Stimulated activated naive CD4-positive, alpha-beta T cell (primary cell): Measurements from ENCODE around the gene C4orf36.
A peak's percentile ranks its signal among the peaks of the same experiment; 100 is the strongest.

Experiments
- DNase-seq, 6 experiments: peaks; one replicate each; lab custom pipeline; 2025; lab: John Stamatoyannopoulos, UW

C4orf36 gene

GRCh38 chr4:86891762-86892635 lies at the start of gene C4orf36:
Gene C4orf36 (minus strand): TSS chr4:86892422. CDS start chr4:86891520, 902 bp downstream.
- peak in 3 of 6 experiments; percentile 22 to 32 (median 25) for DNase-seq

- DNase-seq = no peak
Observed at GRCh38 chr4:86940920-86941460, 48.8 kb upstream of the C4orf36 start.

GRCh38 chr4:86939729-86940575 lies 47.7 kb upstream of the C4orf36 start:
- DNase-seq = peak in 2 of 6 experiments; percentile 6 to 34

- DNase-seq = peak in 2 of 6 experiments; percentile 12 to 35
Observed at GRCh38 chr4:86938771-86939520, 46.7 kb upstream of the C4orf36 start.

GRCh38 chr4:86935853-86936733 lies 43.9 kb upstream of the C4orf36 start:
- DNase-seq = peak; percentile 49 to 82 (median 70)

GRCh38 chr4:86935566-86935852 lies 43.3 kb upstream of the C4orf36 start:
- peak in 3 of 6 experiments; percentile 34 to 63 (median 52) for DNase-seq

- peak; percentile 85 to 92 (median 90) for DNase-seq
Observed at GRCh38 chr4:86934771-86935565, 42.7 kb upstream of the C4orf36 start, which contains the start of gene AFF1. Gene AFF1 (plus strand): TSS chr4:86935011. CDS start chr4:86948534, 13,523 bp downstream.

GRCh38 chr4:86934147-86934770 lies 42.0 kb upstream of the C4orf36 start:
- DNase-seq = peak in 1 of 6 experiments; percentile 31

GRCh38 chr4:86928400-86929255 lies 36.4 kb upstream of the C4orf36 start:
- DNase-seq = no peak

- DNase-seq = no peak
Observed at GRCh38 chr4:86927843-86928395, 35.7 kb upstream of the C4orf36 start.

- no peak for DNase-seq
Observed at GRCh38 chr4:86926435-86927086, 34.3 kb upstream of the C4orf36 start.

- DNase-seq = no peak
Observed at GRCh38 chr4:86924811-86925210, 32.6 kb upstream of the C4orf36 start.

GRCh38 chr4:86921608-86922252 lies 29.5 kb upstream of the C4orf36 start:
- DNase-seq = no peak

GRCh38 chr4:86919561-86920223 lies 27.5 kb upstream of the C4orf36 start:
- no peak for DNase-seq

GRCh38 chr4:86918539-86919072 lies 26.4 kb upstream of the C4orf36 start:
- no peak for DNase-seq
